Activated CD8-positive, alpha-beta memory T cell treated with anti-CD3 and anti-CD28 coated beads, Interleukin-2, amount 50 U/mL, for 24 hours (primary cell): ENCODE results near the gene ATP6V0E2.
"Not testable (repeated sequence)": the region's sequence is repeated elsewhere in the genome, so short reads cannot be mapped to it uniquely, and the experiment has no call there.

ENCODE experiments used
- DNase-seq: peaks from one replicate; pipeline ENCODE4 v3.0.0-alpha.2; 2020; ENCODE audit errors: extremely low read depth

Gene ATP6V0E2

GRCh38 chr7:149879271-149879743 lies 5.5 kb downstream of the ATP6V0E2 start:
- no peak for DNase-seq

GRCh38 chr7:149879766-149880637 lies 6.2 kb downstream of the ATP6V0E2 start:
- no peak for DNase-seq

GRCh38 chr7:149880638-149881311 lies 7.0 kb downstream of the ATP6V0E2 start:
- no peak for DNase-seq

- DNase-seq, result no peak
Observed at GRCh38 chr7:149881328-149882247, 7.8 kb downstream of the ATP6V0E2 start.

- no peak for DNase-seq
Observed at GRCh38 chr7:149882248-149883047, 8.7 kb downstream of the ATP6V0E2 start.

- DNase-seq, result no peak
Observed at GRCh38 chr7:149883048-149883438, 9.3 kb downstream of the ATP6V0E2 start.

GRCh38 chr7:149883452-149883861 lies 9.7 kb downstream of the ATP6V0E2 start:
- no peak for DNase-seq

GRCh38 chr7:149884016-149884415 lies 10.2 kb downstream of the ATP6V0E2 start:
- DNase-seq, result no peak

- no peak for DNase-seq
Observed at GRCh38 chr7:149884541-149884940, 10.8 kb downstream of the ATP6V0E2 start.

GRCh38 chr7:149885191-149886017 lies 11.6 kb downstream of the ATP6V0E2 start:
- no peak for DNase-seq

- no peak for DNase-seq
Observed at GRCh38 chr7:149886018-149886415, 12.2 kb downstream of the ATP6V0E2 start.

- no peak for DNase-seq
Observed at GRCh38 chr7:149887311-149887710, 13.5 kb downstream of the ATP6V0E2 start.

GRCh38 chr7:149890715-149891114 lies 16.9 kb downstream of the ATP6V0E2 start:
- DNase-seq, result not testable (repeated sequence)

GRCh38 chr7:149894957-149895356 lies 21.2 kb downstream of the ATP6V0E2 start:
- DNase-seq, result not testable (repeated sequence)

GRCh38 chr7:149907776-149908376 lies 34.1 kb downstream of the ATP6V0E2 start:
- DNase-seq, result not testable (repeated sequence)

- DNase-seq, result not testable (repeated sequence)
Observed at GRCh38 chr7:149910219-149910618, 36.5 kb downstream of the ATP6V0E2 start.

- DNase-seq, result not testable (repeated sequence)
Observed at GRCh38 chr7:149912126-149912525, 38.4 kb downstream of the ATP6V0E2 start.

GRCh38 chr7:149926414-149926813 lies 52.6 kb downstream of the ATP6V0E2 start:
- DNase-seq, result not testable (repeated sequence)
